Measurements from ENCODE around the gene ARHGEF28.

GRCh38 chr5:73938280-73938937 lies 312.4 kb downstream of the ARHGEF28 start:
- TF ChIP-seq CTCF (IDR thresholded peaks at IDR 0.05; ENCODE audit: low read depth, low read length, poor library complexity, severe bottlenecking) (no peak), EZH2phosphoT487 (IDR thresholded peaks at IDR 0.05; ENCODE audit: borderline replicate concordance, low read length) (no peak)

All from DOHH2 (cell line).